HG02938 (cell line): ENCODE data around the gene IGF2BP2.

Experiments used
- ATAC-seq: cut with Tn5 transposase; IDR thresholded peaks from one replicate; pipeline ENCODE4 v1.9.1; 2021; ENCODE audit warnings: mild to moderate bottlenecking, moderate library complexity; ENCODE audit not compliant: unreplicated experiment

Gene IGF2BP2

DNA sequence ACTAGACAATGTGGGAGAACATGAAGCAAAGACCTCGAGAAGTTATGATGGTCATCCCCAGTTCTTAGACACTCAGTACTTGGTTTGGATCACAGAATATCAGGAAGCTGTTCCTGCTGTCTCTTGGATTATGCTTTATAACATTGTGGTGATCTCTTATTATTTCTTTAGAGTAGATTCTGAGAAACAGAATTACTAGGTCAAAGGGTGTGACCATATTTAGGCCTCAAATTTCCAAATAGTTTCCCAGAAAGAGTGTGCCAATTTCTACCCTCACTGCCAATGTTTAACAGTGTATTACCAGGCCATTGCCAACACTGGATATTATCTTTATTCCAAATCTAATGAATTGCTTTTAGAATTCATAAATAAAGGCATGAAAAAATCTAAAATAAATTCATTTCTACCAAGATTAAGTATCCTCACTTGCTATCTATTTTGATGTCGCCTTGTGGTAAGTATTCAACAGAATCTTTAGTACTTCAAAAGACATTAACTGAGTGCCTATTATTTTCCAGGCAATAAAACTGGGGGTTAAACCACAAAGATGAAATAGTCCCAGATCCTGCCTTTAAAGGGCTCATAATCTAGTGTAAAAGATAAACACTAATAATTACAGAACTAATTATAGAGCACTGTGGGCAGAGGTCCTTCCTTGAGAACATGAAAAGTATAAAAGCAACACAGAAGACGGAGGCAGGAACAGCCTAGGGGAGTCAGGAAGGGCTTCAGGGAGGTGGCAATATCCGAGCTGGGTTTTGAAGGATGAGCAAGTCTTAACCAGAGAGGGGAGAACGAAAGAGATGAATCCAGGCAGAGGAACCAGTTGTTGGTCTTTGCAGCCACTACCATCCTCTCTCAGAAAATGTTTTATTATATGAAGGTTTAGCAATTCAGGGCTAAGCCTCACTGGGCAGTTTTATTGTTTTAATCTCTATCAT is 86.8 kb downstream of the IGF2BP2 start:
- ATAC-seq = no peak

DNA sequence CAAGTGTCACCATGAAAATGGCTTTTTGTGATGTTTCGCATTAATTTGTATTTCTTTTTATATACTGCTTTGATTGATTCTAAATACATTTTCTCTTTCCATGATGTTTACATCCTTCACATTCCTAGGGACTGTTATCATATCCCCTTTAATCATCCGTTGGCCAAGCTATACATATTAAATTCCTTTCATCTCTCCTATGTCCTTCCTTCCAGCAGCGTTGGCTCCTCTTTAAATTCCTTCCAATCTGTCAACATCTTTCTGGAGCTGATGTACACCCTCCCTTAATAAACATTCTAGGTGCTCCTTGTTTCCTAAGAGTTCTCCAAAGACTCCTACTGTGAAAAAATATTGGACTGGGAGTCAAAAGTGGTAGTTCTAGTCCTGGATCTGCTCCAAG is 87.8 kb downstream of the IGF2BP2 start:
- no peak for ATAC-seq

DNA sequence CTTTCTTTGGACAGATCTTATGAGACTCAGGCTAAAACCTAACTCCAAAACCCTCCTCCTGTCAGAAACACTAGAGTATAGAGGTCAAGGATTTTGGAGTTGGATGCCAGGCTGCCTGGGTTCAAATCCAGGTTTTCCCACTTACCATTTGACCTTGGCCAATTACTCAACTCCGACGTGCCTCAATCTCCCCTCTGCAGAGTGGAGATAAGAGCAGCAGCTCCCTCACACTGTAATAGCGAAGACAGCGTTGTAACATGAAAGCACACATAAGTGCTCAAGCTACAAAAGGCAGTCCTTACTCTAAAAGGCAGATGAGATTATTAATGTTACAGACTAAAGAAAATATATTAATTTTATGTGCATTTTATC is 90.1 kb downstream of the IGF2BP2 start:
- ATAC-seq = no peak

DNA sequence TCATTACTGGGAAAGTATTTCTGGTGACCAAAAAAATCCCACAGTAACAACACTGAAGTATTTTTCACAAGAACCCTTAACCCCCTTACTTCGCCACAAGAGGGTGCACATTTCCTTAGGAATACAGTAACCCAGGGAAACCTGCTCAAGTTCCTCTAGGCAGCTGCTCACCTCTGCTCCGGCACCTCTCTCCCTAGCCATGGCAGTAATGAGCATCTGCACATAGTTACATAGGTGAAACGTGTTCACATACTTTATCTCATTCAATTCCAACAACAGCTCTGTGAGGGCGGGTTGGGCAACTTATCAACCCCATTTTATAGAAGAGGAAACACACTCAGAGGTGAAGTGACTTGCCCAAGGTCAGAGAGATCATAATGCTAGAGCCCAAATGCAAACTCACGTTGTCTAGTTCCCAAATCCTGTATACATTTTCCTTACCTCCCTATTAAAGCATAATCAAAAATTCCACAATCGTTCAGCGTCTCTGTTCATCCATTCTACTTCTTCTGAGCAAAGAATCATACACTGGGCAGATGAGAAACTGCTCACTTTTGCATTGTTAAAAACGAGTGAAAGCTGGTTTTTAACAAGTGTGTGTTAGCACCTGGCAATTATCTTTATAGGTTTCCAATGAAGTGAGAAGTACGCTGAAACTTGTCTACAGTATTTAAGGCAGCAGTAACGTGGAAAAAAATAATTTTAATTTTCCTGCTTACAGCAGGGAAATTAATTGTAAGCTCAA is 90.7 kb downstream of the IGF2BP2 start:
- no peak for ATAC-seq

DNA sequence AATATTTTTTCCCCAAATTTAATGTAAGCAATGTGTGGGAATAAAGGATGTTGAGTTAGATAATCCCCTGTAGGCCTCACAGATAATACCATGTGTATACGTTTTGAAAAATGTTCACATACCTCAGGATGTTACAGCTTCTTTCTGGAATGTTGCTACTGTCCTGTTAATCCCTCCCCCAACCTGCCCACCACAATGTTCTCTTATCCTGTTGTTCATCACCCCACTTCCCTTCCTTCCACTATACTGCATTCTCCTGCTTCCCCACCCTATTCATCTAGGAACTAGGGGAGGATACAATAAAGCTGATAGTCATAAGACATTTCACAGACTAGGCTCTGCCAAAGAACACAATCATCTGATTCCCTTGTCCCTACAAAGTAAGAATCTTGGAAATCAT is 92.1 kb downstream of the IGF2BP2 start:
- no peak for ATAC-seq

DNA sequence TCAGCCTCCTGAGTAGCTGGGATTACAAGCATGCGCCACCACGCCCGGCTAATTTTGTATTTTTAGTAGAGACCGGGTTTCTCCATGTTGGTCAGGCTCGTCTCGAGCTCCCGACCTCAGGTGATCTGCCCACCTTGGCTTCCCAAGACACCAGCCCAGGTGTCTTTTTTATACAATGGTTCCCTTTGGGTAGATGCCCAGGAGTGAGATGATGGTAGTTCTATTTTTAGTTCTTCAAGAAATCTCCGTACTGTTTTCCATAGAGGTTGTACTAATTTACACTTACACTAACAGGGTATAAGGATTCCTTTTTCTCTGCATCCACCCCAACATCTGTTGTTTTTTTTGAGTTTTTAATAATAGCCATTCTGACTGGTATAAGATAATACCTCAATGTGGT is 94.3 kb downstream of the IGF2BP2 start:
- no peak for ATAC-seq

DNA sequence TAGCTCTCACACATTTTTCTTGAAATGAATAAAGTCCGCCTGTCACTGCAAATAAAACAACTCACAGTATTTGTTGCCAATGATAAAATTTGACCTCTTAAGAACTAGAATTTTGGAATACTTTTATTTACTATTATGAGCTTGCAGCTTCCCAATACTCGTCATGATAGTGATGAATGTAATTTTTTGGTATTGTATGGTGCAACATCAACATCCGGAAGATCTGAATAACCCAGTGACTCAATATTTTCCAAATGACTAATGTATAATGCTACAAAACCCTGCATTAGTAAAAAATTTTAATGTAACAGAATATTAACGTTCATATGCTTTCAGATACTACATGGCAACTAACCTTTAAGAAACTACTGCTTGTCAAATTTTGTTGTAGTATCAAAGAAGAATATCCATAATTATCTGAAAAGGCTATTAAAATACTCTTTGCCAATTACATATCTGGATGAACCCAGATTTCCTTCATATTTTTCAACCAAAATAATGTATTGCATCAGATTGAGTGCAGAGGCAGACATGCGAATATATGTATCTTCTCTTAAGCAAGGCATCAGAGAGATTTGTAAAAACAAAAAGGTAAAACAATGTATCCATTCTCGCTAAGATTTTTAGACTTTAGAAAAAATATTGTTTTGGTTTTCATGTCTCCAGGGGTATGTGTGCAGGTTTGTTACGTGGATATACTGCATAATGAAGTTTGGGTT is 95.3 kb downstream of the IGF2BP2 start:
- ATAC-seq = no peak

DNA sequence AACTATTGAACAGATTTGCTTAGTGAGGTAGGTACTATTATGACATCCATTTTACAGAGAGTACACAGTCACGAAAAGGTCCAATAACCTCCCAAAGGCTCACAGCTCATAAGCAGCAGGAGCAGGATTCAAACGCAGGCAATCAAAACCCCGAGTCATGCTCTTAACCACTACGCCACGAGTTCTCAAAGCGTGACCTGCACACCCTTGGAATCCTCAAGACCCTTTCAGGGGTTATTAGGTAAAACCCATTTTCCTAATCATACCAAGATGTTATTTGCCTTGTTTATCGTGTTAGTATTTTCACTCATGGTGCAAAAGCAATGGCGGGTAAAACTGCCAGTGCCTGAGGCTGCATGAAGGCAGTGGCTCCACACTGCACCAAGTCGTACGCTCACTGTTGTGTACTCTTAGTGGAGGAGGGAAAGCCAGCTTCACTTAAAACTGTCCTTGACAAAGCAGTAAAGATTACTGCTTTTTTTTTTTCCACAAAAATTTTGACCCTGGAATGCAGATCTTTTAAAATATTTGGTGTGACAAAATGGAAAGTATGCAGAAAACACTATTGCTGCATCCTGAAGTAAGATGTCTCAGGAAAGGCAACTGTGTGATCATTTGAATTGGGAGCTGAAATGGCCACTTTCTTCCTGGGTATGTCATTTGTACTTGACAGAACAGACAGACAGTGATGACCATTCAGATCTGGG is 96.1 kb downstream of the IGF2BP2 start:
- ATAC-seq = no peak

DNA sequence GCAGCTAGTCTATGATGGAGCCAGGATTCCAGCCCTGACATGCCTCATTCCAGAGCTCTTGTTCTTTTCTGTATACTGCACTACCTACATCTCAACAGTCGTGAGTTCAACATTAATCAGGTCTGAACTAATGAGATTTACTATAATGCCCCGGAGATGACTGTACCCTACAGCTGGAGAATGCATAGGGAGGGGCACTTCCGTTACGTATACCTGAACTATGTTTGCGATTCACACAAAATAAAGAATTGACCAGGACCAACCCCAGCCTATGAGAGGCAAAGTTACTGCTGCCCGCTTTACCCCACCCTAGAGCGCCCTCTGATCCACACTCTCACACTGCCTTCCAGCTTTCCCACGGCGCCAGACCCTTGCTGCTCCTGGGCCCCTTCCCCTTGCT is 97.0 kb downstream of the IGF2BP2 start:
- ATAC-seq = no peak

DNA sequence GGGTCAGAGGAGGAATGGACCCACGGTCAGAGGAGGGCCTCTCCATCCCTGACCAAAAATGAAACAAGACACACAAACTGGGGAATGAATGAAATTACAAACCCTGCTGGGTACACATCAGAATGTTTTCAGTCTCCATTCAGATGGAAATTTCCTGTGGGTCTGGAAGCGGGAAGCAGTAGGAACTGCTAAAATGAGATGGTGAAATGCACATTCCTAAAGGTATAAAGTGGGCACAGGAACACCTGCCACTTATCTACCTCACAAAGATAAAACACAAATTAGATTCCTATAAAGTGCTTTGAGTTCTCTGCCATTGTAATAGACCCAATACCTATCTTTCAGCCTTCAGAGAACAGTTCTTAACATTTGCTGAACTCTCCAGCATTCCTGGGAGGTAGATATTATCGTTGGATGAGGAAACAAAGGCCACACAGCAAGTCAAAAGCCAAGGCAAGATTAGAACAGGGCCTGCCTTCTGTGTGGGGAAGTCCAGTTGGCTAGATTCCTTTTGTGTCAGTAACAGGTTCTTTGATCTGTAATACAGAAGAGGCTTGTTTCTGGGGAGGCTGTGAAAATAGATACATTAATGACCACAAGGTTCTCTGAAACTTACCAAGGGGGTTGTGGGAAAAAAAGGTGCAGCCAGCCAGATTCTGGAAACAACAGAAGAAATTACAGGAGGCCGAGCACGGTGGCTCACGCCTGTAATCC is 98.4 kb downstream of the IGF2BP2 start:
- no peak for ATAC-seq

DNA sequence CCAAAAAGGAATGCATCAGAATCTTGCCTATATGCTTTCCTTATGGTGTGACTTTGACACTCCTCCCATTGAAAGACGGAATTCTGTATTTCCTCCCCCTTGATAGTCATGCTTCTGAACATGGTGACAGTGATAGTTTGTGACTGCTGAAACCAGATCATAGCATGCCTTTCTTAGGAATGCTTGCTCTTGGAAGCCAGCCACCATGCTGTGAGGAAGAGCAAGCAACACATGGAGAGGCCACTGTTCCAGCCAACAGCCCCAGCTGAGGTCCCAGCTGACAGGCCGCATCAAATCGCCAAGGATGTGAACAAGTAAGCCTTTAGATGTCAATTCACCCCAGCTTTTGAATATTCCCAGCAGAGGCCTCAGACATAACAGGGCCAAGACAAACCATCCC is 100.1 kb downstream of the IGF2BP2 start:
- ATAC-seq = no peak

DNA sequence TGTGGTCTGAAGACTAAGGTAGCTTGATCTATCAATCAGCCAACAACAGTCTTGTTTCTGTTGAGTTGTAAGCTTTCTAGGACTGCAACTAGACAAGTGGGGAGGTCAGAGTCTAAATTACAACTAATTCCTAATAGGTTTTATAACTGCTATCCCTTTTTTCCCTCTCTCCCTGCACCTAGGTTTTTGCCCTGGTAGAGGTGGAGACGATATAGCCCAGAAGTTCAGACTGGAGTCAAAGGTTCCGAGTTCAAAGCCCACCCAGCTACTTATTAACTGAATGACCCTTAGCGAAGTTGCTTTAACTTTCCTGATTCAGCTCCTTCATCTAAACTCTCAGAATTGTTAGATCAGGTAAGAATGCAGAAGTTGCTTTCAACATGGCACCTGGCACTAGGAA is 100.6 kb downstream of the IGF2BP2 start:
- ATAC-seq = no peak

DNA sequence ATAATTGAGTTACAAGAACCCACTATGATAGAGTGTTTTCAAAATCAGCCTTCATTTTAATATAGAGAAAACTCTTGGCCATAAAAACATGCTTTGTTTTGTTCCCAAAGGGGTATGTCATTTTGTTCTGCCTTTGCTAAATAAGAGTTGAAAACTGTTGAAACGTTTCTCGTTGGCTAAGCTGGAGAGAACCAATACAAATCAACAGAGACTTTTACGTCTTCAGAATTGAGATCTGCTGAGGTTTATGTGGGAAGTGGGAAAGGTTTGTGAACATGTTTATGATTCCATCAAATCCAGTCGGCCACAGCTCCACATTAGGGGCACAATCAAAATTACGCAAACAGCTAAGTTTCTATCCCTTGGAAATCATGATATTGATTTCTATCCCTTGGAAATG is 102.0 kb downstream of the IGF2BP2 start:
- no peak for ATAC-seq

DNA sequence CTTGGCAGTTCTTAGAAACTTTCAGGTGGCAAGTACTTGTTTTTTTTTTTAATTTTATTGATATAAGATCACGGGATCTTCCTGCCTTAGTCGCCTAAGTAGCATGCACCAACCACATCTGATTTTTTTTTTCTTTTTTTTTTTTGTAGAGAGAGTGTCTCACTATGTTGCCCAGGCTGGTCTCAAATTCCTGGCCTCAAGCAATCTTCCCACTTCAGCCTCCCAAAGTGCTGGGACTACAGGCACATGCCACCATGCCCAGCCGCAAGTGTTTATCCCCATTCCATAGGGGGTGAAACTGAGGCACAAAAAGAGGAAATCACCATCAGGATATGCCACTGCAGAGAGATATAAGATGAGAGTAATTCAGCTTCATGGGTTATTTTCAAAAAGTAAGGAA is 102.9 kb downstream of the IGF2BP2 start:
- ATAC-seq = no peak

DNA sequence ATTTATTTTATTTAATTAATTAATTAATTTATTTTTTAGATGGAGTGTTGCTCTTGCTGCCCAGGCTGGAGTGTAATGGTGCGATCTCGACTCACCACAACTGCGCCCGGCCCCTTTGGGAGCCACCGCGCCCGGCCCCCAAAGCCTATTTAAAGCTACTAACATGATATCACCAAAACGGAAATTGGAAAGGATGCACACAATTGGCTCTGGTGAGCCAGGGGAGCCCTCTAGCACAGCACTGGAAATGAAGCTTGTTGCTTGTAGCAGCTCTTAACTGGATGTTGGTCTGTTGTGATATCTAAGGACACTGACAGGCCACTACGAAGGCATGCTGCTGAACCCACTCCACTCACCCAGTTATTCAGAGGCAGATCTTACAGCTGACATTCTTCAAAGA is 104.5 kb downstream of the IGF2BP2 start:
- ATAC-seq = no peak

DNA sequence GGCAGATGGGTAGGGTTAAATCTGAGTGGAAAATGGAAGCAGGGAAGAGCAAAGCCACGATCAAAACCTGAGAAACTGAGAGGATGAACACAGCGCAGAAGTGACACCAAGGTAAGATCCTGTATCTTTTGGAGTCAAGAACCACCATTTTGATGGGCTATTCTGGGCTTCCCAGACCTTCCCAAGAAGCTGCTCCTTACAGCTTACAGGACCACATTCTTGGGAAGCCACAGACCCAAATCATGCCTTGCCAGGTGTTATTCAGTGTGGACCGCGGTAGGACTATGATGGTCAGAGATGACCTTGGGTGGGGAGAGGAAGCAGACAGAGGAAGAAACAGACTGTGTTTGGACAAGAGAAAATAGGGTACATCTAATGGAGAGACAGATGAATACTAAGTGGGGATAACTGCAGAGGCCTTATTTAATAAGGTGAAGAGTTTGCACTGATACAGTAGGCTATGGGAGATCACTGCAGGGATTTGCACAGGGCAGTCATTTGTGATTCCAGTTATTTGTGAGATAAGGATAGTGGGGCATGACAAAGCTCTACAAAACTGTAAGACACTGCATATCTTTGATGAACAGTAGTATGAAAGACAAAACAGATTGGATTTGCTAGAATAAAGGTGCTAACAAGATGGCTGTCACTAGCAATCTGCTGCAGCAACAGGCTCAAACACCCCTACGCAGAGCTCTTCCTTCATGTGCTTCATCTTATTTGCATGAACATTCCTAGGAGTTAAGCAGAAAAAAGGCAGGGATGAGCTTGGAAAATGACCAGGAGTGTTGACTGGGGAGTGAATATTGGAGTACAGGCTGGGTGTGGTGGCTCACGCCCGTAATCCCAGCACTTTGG is 105.9 kb downstream of the IGF2BP2 start:
- ATAC-seq = no peak

DNA sequence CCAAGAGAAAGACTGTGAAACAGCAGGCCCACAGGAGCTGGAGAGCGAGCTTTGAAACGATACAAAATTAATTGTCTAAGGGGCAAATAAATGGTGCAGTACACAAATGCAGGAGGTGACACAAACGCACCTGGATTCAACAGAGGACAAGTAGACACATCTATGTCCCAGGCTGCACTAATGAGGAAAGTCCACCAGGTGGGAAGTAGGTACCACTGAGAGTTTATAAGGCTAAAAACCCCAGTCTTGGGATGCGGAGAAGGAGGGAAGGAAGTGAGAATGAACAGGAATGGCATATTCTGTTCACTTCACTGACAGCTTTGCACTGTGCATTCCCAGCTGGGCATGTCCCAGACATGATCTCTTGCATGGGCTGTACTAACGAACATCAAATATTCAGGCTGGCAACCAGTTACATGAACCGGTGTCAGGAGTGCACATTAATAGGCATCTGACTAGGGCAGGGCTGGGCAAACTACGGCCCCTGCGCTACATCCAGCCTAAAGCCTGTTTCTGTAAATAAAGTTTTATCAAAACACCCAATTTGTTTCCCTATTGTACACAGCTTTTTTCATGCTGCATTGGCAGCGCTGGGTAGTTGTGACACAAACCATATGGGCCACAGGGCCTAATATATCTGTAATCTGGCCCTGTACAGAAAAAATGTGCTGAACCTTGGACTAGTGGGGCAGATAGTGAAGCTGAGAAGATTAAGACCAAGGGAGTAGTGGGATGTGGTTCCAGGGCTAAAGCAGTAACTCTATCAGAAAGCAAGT is 107.0 kb downstream of the IGF2BP2 start:
- ATAC-seq = no peak

DNA sequence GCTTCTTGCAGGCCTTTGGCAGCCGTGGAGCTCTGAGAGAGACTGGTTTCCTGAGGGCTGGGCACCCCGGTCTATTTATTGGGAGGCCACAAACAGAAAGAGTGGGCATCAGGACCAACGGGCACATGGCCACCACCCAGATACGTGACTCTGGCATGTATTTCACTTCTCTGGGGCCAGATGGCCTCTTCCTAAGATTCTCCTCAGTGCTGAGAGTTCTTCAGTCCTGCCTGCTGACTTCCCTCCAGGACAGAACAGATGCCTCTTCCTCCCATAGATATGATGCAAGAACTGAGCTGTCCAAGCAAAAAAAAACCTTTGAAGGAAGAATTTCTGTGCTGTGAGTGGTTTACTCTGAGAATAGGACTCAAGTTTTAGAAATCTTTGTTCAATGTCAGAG is 107.7 kb downstream of the IGF2BP2 start:
- no peak for ATAC-seq
